ENCODE measurements around the gene SPART. TPM values are rescaled to one million over a fixed set of nuclear protein-coding genes. Genes with fewer than 3 reads are reported as not detected.

SPART gene, protein sequence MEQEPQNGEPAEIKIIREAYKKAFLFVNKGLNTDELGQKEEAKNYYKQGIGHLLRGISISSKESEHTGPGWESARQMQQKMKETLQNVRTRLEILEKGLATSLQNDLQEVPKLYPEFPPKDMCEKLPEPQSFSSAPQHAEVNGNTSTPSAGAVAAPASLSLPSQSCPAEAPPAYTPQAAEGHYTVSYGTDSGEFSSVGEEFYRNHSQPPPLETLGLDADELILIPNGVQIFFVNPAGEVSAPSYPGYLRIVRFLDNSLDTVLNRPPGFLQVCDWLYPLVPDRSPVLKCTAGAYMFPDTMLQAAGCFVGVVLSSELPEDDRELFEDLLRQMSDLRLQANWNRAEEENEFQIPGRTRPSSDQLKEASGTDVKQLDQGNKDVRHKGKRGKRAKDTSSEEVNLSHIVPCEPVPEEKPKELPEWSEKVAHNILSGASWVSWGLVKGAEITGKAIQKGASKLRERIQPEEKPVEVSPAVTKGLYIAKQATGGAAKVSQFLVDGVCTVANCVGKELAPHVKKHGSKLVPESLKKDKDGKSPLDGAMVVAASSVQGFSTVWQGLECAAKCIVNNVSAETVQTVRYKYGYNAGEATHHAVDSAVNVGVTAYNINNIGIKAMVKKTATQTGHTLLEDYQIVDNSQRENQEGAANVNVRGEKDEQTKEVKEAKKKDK
- 143 and 154 TPM in 2 replicates for total RNA-seq (2014; rRNA removed; shearing (Covaris generic))
- polyA plus RNA-seq (2015; cell fraction: cytosol; rRNA removed): 60.5 and 88.7 TPM in 2 replicates
- 95.0 and 114 TPM in 2 replicates for polyA plus RNA-seq (2015; cell fraction: nucleus; rRNA removed)

DNA sequence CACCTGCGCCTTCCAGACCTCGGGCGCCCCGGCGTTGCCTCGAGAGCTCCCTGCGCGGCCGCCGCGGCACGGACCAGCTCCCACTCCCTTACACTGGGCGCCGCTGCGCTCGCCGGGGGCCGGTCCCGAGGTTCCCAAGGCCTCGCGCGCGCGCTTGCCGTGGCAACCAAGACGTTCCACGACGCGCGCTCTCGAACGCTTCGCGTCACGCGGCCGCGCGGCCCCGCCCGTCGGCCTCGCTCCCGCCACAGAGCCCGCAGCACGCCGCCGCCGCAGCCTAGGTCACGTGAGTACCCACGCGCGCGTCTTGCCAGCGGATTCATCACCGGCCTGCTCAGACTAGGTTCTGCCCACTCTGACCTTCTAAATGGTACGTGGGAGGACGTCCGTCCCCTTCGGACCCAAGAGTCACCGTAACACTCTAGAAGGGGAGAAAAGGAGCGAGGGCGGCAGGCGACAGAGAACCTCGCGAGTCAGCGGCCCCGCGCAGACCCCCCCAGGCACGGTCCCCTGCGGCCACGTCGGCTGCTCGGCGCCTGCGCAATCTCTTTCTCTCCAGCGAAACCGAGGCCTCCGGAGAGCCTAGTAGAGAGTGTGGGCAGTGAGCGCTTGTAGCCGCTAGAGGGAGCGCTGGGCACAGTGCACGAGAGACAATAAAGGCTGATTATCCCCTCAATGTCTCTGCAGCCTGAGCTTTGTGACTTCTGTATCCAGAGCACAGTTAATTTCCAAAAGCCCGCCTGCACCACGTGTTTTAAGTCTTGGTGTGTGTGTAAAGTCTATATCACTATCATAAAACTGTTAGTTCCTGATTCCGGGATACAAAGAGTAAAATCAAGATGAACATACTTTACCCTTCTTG, at the start of gene SPART:
Gene SPART, minus strand, starts transcription at position 173 of the 862 bp plus-strand sequence. CDS start 10,564 bp downstream, outside the sequence.
- peak; percentile 96 for DNase-seq (ENCODE audit: low read depth, low spot score)
- in situ Hi-C loops (cut with HindIII; ENCODE audit: low pct_unique_long_range_greater_than_20kb, low sequenced_read_pairs): no loop called here

DNA sequence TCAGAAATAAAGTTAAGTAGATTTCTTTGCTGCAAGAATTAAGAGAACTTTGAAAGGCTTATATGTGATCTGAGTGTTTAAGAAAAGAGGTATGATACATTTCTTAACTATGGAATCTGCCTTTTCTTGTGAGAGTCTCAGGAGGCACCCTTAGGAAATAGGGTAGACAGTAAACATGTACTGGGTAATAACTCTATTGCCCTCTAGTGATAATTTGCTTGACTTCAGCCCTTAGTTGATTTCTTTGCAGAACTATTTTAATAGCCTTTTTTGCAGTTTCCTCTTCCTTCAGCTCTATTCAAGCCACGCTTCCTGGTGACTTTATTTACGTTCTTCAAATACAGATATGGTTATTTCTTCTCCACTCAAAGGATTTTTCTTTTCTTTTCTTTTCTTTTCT, 49.1 kb upstream of the SPART start:
- in situ Hi-C loops (cut with HindIII; ENCODE audit: low pct_unique_long_range_greater_than_20kb, low sequenced_read_pairs): no loop called here
- DNase-seq (ENCODE audit: low read depth, low spot score): peak; percentile 68

DNA sequence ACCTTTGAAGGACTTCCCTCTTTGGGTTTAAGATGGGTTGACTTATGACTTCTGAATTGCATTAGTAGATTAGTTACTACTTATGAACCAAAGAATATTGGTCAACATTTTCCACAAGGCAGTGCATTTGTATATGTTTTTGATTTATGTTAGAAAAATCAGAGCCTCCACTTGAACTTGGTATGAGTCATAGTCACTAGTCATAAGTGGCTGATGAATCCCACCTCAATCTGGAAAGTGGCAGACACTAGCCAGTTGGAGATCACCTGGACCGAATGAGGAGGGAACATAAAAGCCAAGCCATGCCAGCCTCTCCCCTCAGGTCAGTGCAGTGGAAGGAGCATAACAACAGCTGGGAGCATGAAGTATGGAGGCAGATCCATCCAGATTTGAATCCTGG, 39.3 kb upstream of the SPART start:
- no peak for DNase-seq (ENCODE audit: low read depth, low spot score)

DNA sequence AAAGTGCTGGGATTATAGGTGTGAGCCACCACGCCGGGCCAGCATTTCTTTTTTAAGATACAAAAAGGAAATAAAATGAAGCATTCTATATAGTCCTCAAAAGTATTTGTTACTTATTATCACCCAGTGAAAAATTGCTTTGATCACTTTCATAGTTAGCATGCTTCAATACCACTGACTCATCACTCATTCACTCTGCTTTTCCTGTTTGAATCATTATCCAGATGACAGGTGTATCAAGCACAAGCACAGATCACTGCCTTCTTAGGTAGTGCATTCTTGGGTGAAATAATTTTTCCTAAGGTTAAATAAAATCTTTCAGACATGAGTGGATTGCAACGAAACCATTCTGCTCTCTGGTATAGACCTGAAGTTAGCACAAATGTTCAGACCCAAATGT, 35.8 kb upstream of the SPART start:
- no peak for DNase-seq (ENCODE audit: low read depth, low spot score)
- in situ Hi-C loops (cut with HindIII; ENCODE audit: low pct_unique_long_range_greater_than_20kb, low sequenced_read_pairs): no loop called here

More for the DNA sequence above, 39.3 kb upstream of the SPART start:
- in situ Hi-C loops (cut with HindIII; ENCODE audit: low pct_unique_long_range_greater_than_20kb, low sequenced_read_pairs): no loop called here

DNA sequence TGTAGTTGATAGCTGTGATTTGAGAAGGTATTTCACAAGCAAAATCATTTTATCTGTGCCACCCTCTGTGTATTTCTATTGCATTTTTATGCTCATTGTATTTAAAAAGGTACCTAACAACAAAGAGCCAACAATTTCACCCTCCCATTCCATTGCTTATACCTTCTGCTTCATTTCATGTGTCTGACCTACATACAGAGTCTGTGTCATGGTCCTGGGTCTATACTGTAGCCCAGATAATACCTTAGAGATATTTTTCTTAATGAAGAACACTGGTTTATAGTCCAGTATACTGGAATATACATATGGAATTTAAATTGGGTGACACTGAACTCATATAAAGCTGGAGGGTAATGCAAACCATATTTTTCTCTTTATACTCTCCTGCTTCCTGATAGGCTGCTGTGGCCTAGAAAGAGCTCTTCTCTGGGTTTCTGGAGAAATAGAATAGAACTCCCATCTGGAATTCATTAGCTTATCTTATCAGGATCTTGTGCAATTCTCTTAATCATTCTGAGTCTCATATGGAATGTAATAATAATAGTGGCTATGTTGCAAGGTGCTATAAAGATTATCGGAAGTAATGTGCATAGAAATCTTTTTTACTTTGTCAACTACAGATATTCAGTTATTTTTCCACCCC, 31.8 kb upstream of the SPART start:
- no peak for DNase-seq (ENCODE audit: low read depth, low spot score)
- in situ Hi-C loops (cut with HindIII; ENCODE audit: low pct_unique_long_range_greater_than_20kb, low sequenced_read_pairs): no loop called here

DNA sequence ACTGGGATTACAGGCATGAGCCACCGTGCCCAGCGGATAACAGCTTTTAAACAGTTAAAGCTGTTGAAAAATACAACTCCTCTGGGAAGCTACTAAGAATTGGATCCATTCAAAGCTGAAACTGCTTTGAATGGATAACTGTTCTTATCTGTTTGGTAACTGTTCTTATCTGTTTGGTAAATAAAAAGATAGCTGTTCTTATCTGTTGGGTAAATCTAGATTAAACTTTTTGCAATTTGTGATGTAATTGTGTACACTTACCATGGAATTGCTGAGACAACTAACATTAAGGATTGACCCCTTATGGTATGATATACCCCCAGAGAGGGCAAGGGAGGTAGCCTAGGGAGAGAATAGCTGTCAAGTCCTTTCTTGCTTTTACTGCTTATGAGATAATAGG, 27.9 kb upstream of the SPART start:
- no peak for DNase-seq (ENCODE audit: low read depth, low spot score)
- in situ Hi-C loops (cut with HindIII; ENCODE audit: low pct_unique_long_range_greater_than_20kb, low sequenced_read_pairs): no loop called here

DNA sequence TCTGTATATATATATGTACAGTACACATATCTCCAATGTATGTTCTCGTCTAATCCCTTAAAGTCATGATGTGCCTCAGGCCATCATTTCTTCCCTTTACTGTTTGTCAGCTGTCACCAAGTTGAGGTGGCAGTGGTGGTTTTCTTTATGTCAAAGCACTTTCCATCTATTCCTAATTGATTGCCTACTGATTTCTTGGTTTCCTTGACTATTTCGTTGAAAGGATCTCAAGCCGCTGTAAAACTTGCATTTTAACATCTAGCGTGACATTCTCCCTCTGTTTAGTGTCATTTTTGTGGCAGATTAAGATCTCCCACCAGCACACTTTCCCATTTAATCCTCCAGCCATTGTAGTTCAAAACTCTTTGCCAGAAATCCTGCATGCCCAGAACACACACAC, 25.0 kb upstream of the SPART start:
- no peak for DNase-seq (ENCODE audit: low read depth, low spot score)
- in situ Hi-C loops (cut with HindIII; ENCODE audit: low pct_unique_long_range_greater_than_20kb, low sequenced_read_pairs): no loop called here

DNA sequence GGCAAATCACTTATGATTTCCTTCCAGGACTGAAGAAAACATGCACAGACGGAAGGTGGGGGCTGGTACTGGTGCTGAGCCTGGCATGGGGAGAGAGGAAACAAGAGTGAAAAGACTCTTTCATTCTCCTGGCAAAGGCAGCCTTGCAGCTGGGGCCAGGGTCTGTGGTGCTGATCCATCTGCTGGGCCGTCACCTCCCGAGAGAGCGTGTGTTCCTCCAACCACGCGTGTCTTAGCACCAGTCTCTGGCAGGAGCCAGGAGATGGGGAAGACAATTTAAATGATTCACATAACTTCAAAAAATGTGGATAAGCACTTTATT, 23.9 kb upstream of the SPART start:
- DNase-seq (ENCODE audit: low read depth, low spot score): no peak
- in situ Hi-C loops (cut with HindIII; ENCODE audit: low pct_unique_long_range_greater_than_20kb, low sequenced_read_pairs): no loop called here

DNA sequence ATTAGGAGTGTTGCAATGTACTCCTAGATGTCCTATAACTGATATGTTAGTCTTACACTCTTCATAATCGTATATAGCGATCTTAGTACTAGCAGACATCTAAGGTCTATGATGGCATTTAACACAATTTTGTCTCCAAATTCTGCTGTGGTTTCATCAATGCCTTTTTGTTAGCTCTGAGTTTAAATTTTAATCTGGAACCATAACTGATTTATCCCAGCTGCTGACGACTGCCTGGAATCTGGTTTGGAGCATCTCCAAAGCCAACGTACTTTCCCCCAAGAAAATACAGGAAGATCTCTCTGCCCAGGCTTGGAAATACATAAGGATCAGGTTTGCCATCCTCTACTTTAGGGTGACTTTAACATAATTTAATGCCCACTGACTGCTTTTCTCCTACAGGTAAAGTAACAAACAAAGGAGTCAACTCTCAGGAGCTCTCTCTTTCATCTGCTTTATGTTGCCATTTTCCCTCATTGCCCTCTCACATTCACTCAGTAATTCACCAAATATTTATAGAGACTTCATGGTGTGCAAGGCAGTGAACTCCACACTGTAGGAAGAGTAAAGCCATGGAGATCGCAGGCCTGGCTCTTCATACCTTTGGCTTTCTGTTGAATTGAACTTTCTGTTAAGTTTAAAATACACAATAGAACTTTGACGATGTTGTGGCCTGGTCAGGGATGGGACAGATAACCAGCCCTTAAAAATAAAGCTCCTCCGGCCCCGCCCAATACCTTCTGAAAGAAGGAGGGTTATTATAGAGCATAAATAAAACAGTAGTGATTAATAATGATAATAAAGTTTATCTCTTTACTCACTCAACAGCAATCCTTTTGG, 23.3 kb upstream of the SPART start:
- in situ Hi-C loops (cut with HindIII; ENCODE audit: low pct_unique_long_range_greater_than_20kb, low sequenced_read_pairs): no loop called here
- DNase-seq (ENCODE audit: low read depth, low spot score): no peak

DNA sequence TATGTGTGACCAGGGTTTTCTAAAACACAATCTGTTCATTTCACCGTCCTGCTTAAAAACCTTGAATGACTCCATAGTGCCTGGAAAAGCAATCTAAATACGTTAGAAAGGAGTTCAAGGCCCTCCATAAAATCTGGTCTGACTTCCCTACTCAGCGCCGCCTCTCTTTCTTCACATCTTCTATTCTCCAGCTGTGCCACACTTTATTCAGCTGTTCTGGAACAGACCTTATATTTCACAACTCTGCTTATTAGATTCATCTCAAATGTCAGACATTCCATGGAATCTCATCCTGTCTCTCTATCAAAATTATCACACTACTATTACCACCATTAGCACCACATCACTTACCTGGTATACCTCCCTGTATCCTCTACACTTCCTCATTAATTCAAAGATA, 19.8 kb upstream of the SPART start:
- DNase-seq (ENCODE audit: low read depth, low spot score): no peak
- in situ Hi-C loops (cut with HindIII; ENCODE audit: low pct_unique_long_range_greater_than_20kb, low sequenced_read_pairs): no loop called here

DNA sequence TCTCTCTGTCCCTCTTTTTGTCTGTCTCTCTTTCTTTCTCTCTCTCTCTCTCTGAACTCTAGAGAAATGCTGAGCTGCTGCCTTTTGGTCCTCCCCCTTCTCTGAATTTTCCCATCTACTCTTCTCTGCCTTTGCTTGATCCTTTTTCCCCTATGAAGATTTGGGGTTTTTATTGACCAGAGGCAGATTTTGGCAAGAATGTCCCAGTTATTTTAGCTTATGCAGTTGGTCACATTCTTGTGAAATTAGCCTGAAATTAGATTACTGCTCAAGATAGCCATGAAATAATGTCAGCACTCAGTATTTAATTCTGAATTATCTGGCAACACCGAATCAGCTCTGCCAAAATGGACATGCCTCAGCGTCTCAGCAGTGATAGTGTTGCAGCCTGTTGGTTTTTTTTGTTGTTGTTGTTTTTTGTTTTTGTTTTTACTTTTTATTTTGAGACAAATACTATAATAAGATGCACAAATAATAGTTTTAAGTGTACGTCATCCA, 17.2 kb upstream of the SPART start:
- in situ Hi-C loops (cut with HindIII; ENCODE audit: low pct_unique_long_range_greater_than_20kb, low sequenced_read_pairs): no loop called here
- DNase-seq (ENCODE audit: low read depth, low spot score): no peak

DNA sequence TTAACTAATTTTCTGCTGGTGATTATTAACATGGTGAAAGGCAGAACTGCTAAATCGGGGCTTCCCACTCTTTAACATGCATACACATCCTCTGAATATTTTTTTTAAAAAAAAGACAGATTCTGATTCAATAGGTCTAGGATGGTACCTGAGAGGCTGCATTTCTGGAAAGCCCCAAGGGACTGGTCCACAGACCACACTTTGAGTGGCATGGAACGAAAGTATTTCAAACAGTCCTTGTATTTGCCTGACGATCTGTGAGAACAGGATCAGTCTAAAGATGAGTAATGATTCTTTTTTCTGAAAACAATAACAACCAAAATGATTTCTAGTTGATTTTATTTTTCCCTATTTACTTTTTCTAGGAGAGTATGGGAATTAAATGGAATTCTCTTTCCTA, 16.7 kb upstream of the SPART start:
- no peak for DNase-seq (ENCODE audit: low read depth, low spot score)
- in situ Hi-C loops (cut with HindIII; ENCODE audit: low pct_unique_long_range_greater_than_20kb, low sequenced_read_pairs): no loop called here

DNA sequence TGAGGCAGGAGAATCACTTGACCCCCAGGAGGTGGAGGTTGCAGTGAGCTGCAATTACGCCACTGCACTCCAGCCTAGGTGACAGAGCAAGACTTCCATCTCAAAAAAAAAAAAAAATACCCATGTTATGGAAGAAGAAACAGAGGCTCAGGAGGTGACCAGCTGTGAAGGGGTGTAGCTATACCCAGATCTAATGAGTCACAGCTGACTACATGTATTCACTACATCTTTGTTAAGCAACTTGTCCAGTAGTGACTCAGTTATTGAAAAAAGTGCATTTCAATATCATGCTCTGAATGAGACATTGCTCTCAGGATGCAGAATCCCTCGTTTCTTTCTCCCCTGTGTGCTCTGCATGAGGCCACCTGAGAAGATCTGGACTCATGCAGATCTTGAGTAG, 16.1 kb upstream of the SPART start:
- no peak for DNase-seq (ENCODE audit: low read depth, low spot score)
- in situ Hi-C loops (cut with HindIII; ENCODE audit: low pct_unique_long_range_greater_than_20kb, low sequenced_read_pairs): no loop called here

DNA sequence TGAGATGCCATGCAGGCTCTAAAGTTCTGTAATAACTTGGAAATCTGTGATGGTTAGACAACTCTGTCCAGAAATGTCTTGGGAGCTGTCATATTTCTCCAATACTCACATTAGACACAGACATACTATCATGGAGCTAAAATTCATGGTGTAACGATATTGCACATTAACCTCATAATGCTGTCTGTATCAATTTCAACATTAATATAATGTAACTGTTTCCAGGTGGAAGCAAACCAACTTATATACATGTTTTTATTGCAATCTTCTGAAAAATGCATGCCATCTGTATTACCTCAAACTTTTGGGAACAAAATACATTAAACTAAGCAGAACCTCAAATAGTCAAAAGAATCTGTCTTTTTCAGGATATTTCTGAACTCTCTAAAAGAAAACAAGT, 14.7 kb upstream of the SPART start:
- in situ Hi-C loops (cut with HindIII; ENCODE audit: low pct_unique_long_range_greater_than_20kb, low sequenced_read_pairs): no loop called here
- DNase-seq (ENCODE audit: low read depth, low spot score): no peak

DNA sequence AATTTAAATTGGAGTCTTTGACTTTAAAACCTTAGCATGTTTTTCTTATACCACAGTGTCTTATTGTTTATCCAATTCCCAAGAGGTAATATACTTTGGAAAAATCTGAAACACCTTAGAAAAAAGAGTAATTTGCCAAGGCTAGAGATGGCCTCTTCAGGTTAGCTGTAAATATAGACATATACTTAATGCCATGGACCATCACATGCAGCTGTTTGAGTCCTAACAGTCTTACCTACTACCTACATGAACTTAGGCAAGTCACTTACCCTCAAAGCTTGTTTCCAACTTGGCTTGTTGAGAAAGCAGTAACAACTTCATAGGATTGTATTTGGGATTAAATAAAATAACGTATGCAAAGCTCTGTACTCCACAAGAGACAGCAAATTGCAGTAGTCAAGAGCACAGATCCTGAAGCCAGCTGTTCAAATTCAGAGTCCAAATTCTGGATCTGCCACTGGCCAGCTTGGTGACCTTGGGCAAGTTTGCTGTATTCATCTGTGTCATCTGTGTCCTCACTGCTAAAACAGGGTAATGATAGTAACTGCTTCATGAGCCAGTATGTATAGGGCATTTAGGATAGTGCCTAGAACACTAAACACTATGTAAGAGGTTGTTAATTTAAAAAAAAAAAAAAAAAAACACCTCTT, 13.2 kb upstream of the SPART start:
- in situ Hi-C loops (cut with HindIII; ENCODE audit: low pct_unique_long_range_greater_than_20kb, low sequenced_read_pairs): no loop called here
- no peak for DNase-seq (ENCODE audit: low read depth, low spot score)

DNA sequence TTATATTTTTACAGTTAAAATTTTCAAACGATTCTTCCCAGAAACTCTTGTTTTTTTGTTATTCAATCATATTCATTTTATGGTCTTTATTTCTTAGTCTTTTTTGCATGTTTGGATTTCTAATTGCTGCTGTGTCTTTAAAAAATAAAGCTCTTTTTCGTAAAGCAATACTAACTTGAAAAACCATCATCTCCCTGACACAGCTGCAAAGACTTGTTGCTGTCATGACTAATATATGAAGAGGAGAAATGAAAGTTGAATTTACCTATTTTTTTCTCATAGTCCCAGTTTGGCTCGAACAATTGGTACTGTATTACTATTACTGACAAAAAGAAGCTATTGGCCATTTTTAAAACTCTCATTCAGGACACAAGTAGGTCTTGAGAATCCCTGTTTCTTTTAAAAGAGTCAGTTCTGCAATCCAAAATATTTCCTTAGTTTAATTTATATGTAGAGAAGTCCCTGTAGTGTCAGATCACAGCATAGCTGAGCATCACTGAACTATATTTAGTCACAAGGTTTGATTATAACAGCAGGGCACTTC, 12.1 kb upstream of the SPART start:
- no peak for DNase-seq (ENCODE audit: low read depth, low spot score)
- in situ Hi-C loops (cut with HindIII; ENCODE audit: low pct_unique_long_range_greater_than_20kb, low sequenced_read_pairs): no loop called here
